ENCODE measurements around the gene PBX1. TPM values are rescaled to one million over a fixed set of nuclear protein-coding genes. Genes with fewer than 3 reads are reported as not detected.

Gene PBX1
- total RNA-seq, 2 donors from 2014 or later, result 55.4 to 56.2 TPM

- DNase-seq (no peak), ATAC-seq (no peak)
- intact Hi-C loops (cut with DNase I, micrococcal nuclease), result no loop called here
Observed at GRCh38 chr1:164891615-164892014, 332.6 kb downstream of the PBX1 start.

- DNase-seq (no peak), ATAC-seq (no peak)
- intact Hi-C loops (cut with DNase I, micrococcal nuclease), result no loop called here
Observed at GRCh38 chr1:164895026-164895912, 336.3 kb downstream of the PBX1 start.

GRCh38 chr1:164901031-164901430 lies 342.0 kb downstream of the PBX1 start:
- ATAC-seq (no peak), DNase-seq (no peak)
- intact Hi-C loops (cut with DNase I, micrococcal nuclease), result no loop called here

Data from left colon (tissue), 2 donors.